Ramos (cell line): ENCODE measurements around the gene IGFBP7.
"Not testable (repeated sequence)": the region's sequence is repeated elsewhere in the genome, so short reads cannot be mapped to it uniquely, and the experiment has no call there.

Source experiments
- in situ Hi-C: fragments of 300-500 bp; cut with MboI; formaldehyde crosslinking; loops from one replicate; pipeline ENCODE4 v1.14.3; 2022; ENCODE audit warnings: low sequenced_read_pairs; ENCODE audit not compliant: unreplicated experiment

IGFBP7 gene

GRCh38 chr4:57076646-57077045 is 33.5 kb downstream of the IGFBP7 start:
- in situ Hi-C loops, result no loop called here

- in situ Hi-C loops, result no loop called here
Observed at GRCh38 chr4:57075367-57075766, 34.8 kb downstream of the IGFBP7 start.

- in situ Hi-C loops, result no loop called here
Observed at GRCh38 chr4:57074744-57075143, 35.4 kb downstream of the IGFBP7 start.

GRCh38 chr4:57073559-57073958 is 36.6 kb downstream of the IGFBP7 start:
- in situ Hi-C loops, result no loop called here

- in situ Hi-C loops, result no loop called here
Observed at GRCh38 chr4:57071326-57071725, 38.9 kb downstream of the IGFBP7 start.

- in situ Hi-C loops, result no loop called here
Observed at GRCh38 chr4:57070461-57070860, 39.7 kb downstream of the IGFBP7 start.

GRCh38 chr4:57068237-57068981 is 41.8 kb downstream of the IGFBP7 start:
- in situ Hi-C loops, result no loop called here

- in situ Hi-C loops, result no loop called here
Observed at GRCh38 chr4:57065730-57066482, 44.3 kb downstream of the IGFBP7 start.

GRCh38 chr4:57064811-57065711 is 45.1 kb downstream of the IGFBP7 start:
- in situ Hi-C loops, result no loop called here

- in situ Hi-C loops, result no loop called here
Observed at GRCh38 chr4:57064120-57064519, 46.1 kb downstream of the IGFBP7 start.

- in situ Hi-C loops, result no loop called here
Observed at GRCh38 chr4:57063518-57063917, 46.7 kb downstream of the IGFBP7 start.

GRCh38 chr4:57061395-57061794 is 48.8 kb downstream of the IGFBP7 start:
- in situ Hi-C loops, result no loop called here

- in situ Hi-C loops, result not testable (repeated sequence)
Observed at GRCh38 chr4:57060717-57061067, 49.5 kb downstream of the IGFBP7 start.

GRCh38 chr4:57059890-57060716 is 50.1 kb downstream of the IGFBP7 start:
- in situ Hi-C loops, result no loop called here

- in situ Hi-C loops, result no loop called here
Observed at GRCh38 chr4:57055886-57056285, 54.3 kb downstream of the IGFBP7 start.

- in situ Hi-C loops, result no loop called here
Observed at GRCh38 chr4:57053508-57053907, 56.7 kb downstream of the IGFBP7 start.

GRCh38 chr4:57051524-57051923 is 58.7 kb downstream of the IGFBP7 start:
- in situ Hi-C loops, result no loop called here

- in situ Hi-C loops, result no loop called here
Observed at GRCh38 chr4:57051095-57051494, 59.1 kb downstream of the IGFBP7 start.

- in situ Hi-C loops, result no loop called here
Observed at GRCh38 chr4:57048590-57049304, 61.4 kb downstream of the IGFBP7 start.
